GM12891 (cell line): ENCODE measurements around the gene CDC45.
"Not testable (repeated sequence)": the region's sequence is repeated elsewhere in the genome, so short reads cannot be mapped to it uniquely, and the experiment has no call there.

ENCODE experiments used
- DNase-seq: peaks from one replicate; pipeline ENCODE4 v3.0.0; 2011; ENCODE audit warnings: low spot score; ENCODE audit not compliant: insufficient read length
- FAIRE-seq: peaks from 2 replicates; lab custom pipeline; 2011; peaks lifted over from hg19 to GRCh38; lab: Jason Lieb, UNC
- PAX5 ChIP-seq: IDR thresholded peaks from 2 replicates; pipeline ENCODE4 v1.6.1; 2011; ENCODE audit warnings: low read length, moderate library complexity, mild to moderate bottlenecking; ENCODE audit not compliant: insufficient read depth, severe bottlenecking
- POLR2A ChIP-seq: IDR thresholded peaks from 2 replicates; pipeline ENCODE4 v1.6.1; 2011; ENCODE audit warnings: low read depth, low read length, control low read depth
- POLR2AphosphoS5 ChIP-seq: IDR thresholded peaks from 2 replicates; pipeline ENCODE4 v1.6.1; 2011; ENCODE audit warnings: low read depth, low read length, control low read depth
- POU2F2 ChIP-seq: IDR thresholded peaks from 2 replicates; pipeline ENCODE4 v1.6.1; 2011; ENCODE audit warnings: low read depth, mild to moderate bottlenecking, control low read depth, low read length, moderate library complexity
- SPI1 ChIP-seq: IDR thresholded peaks from 2 replicates; pipeline ENCODE4 v1.6.1; 2011; ENCODE audit warnings: low read depth, low read length, control low read depth
- TAF1 ChIP-seq: IDR thresholded peaks from 2 replicates; pipeline ENCODE4 v1.6.1; 2011; ENCODE audit warnings: low read depth, low read length, control low read depth

Gene CDC45

GRCh38 chr22:19438298-19438697, 41.4 kb upstream of the CDC45 start:
- TF ChIP-seq POU2F2 = no peak
- no peak for TF ChIP-seq PAX5
- no peak for TF ChIP-seq POLR2AphosphoS5
- TF ChIP-seq SPI1 = no peak
- TF ChIP-seq POLR2A = no peak
- no peak for TF ChIP-seq TAF1
- DNase-seq (no peak), FAIRE-seq (no peak)

- DNase-seq = no peak
- TF ChIP-seq POLR2AphosphoS5 = no peak
- 0 out of 2 replicates have a peak, but pooled peaks have one; percentile 29 for TF ChIP-seq POLR2A
- no peak for FAIRE-seq
Observed at GRCh38 chr22:19440411-19441195, 39.1 kb upstream of the CDC45 start.

GRCh38 chr22:19442166-19442565, 37.6 kb upstream of the CDC45 start:
- TF ChIP-seq TAF1 (no peak), POU2F2 (no peak), PAX5 (no peak), POLR2A (no peak), POLR2AphosphoS5 (peak; percentile 20; the same call in 1 of the 2 replicates)
- no peak for FAIRE-seq
- no peak for DNase-seq

- no peak for FAIRE-seq
- TF ChIP-seq PAX5 = no peak
- TF ChIP-seq TAF1 = no peak
- TF ChIP-seq POLR2A = 0 out of 2 replicates have a peak, but pooled peaks have one; percentile 39
- DNase-seq = no peak
Observed at GRCh38 chr22:19443544-19444211, 36.0 kb upstream of the CDC45 start.

GRCh38 chr22:19445279-19445982, 34.3 kb upstream of the CDC45 start:
- DNase-seq, FAIRE-seq: not testable (repeated sequence)

- TF ChIP-seq PAX5 (no peak), POLR2AphosphoS5 (no peak), TAF1 (no peak), POU2F2 (no peak), POLR2A (no peak), SPI1 (no peak)
- FAIRE-seq = peak; percentile 50
- no peak for DNase-seq
Observed at GRCh38 chr22:19446603-19447329, 33.0 kb upstream of the CDC45 start.

GRCh38 chr22:19447330-19448075, 32.2 kb upstream of the CDC45 start, which contains the start of gene C22orf39:
Gene C22orf39, minus strand, starts transcription at chr22:19447711. Its CDS starts 23 bp downstream, at chr22:19447688.
- TF ChIP-seq POU2F2 = no peak
- no peak for TF ChIP-seq SPI1
- TF ChIP-seq TAF1 = peak; percentile 80
- peak; percentile 67 for TF ChIP-seq POLR2A
- TF ChIP-seq POLR2AphosphoS5 = no peak
- no peak for TF ChIP-seq PAX5
- DNase-seq (peak; percentile 94), FAIRE-seq (peak; percentile 95)

GRCh38 chr22:19448076-19448607, 31.6 kb upstream of the CDC45 start:
- FAIRE-seq = no peak
- peak; percentile 53 for DNase-seq
- TF ChIP-seq POU2F2 (no peak), PAX5 (no peak), TAF1 (no peak; the same call in 1 of the 2 replicates), POLR2AphosphoS5 (peak; percentile 23; the same call in 1 of the 2 replicates), POLR2A (peak; percentile 25; the same call in 1 of the 2 replicates), SPI1 (no peak)

- peak; percentile 57 for FAIRE-seq
- TF ChIP-seq POLR2A (no peak), POLR2AphosphoS5 (no peak; the same call in 1 of the 2 replicates), SPI1 (no peak), TAF1 (no peak), POU2F2 (no peak), PAX5 (no peak)
- no peak for DNase-seq
Observed at GRCh38 chr22:19448739-19449421, 30.8 kb upstream of the CDC45 start.
